HCT116 (cell line): ENCODE measurements around the gene CNTFR. TPM values are rescaled to one million over a fixed set of nuclear protein-coding genes. Genes with fewer than 3 reads are reported as not detected.

Experiments used
- ATAC-seq: fragments of 200-7000 bp; cut with Tn5 transposase; 2 replicates; pipeline ENCODE4 v1.9.1; 2020; ENCODE audit warnings: mild to moderate bottlenecking, moderate library complexity
- BruUV-seq: library from RNA; stranded (reverse); fragments of 400-500 nt; replicated peaks from 2 replicates; lab custom pipeline; 2021; lab: Mats Ljungman, UMichigan
- CTCF ChIA-PET: fragments of 300-600 bp; sonication (Branson Sonifier 250); formaldehyde crosslinking; loops from one replicate; lab custom pipeline; 2021; ENCODE audit warnings: antibody characterized with exemption; lab: Charles Lee
- POLR2A ChIA-PET: fragments of 300-600, 350-600 bp; sonication (Branson Sonifier 250); formaldehyde crosslinking; loops from one replicate; lab custom pipeline; 2021; ENCODE audit warnings: antibody characterized with exemption; lab: Charles Lee
- RAD21 ChIA-PET, 2 experiments: fragments of 300-600 bp; sonication (Branson Sonifier 250); formaldehyde crosslinking; loops; one replicate each; lab custom pipeline; 2023; ENCODE audit warnings: low total read pairs in 2 of 2; ENCODE audit not compliant: uncharacterized antibody in 2 of 2, unreplicated experiment in 2 of 2, low non-redundant PET in 1 of 2; lab: Charles Lee
- DNase-seq: peaks from one replicate; pipeline ENCODE4 v3.0.0-alpha.2; 2010; ENCODE audit warnings: low read depth, low spot score
- H2AFZ ChIP-seq: fragments of 200-600 bp; shearing (Covaris generic), sonication (generic); 2 replicates; pipeline ENCODE4 v1.6.1; 2017; ENCODE audit warnings: low read depth, mixed run types, mixed read lengths, antibody characterized with exemption, low read length; ENCODE audit not compliant: poor library complexity, severe bottlenecking
- H3K27ac ChIP-seq: 2 replicates; pipeline ENCODE4 v1.5.1; 2012; ENCODE audit warnings: low read depth, low read length
- H3K27me3 ChIP-seq: fragments of 200-600 bp; sonication (generic); 2 replicates; pipeline ENCODE4 v1.6.1; 2016; ENCODE audit warnings: mixed run types, low read length, mixed read lengths; ENCODE audit not compliant: insufficient read depth
- H3K36me3 ChIP-seq, 2 experiments: fragments of 200-500 bp in 1 of 2; fragments of 200-600 bp in 1 of 2; sonication (Bioruptor generic) in 1 of 2; sonication (generic) in 1 of 2; 2 replicates each; pipeline versions ENCODE4 v1.5.1 to v1.6.1; 2014 to 2016; ENCODE audit warnings: low read length in 2 of 2, inconsistent platforms in 1 of 2, mixed read lengths in 1 of 2, mixed run types in 1 of 2; ENCODE audit not compliant: insufficient read depth in 2 of 2, control insufficient read depth in 1 of 2
- H3K4me1 ChIP-seq, 2 experiments: fragments of 200-600 bp in 1 of 2; sonication (generic) in 1 of 2; 2 replicates each; pipeline versions ENCODE4 v1.5.1 to v1.6.1; 2012 to 2017; ENCODE audit warnings: low read length in 2 of 2, inconsistent platforms in 1 of 2, mild to moderate bottlenecking in 1 of 2, mixed read lengths in 1 of 2, mixed run types in 1 of 2, moderate library complexity in 1 of 2; ENCODE audit not compliant: insufficient read depth in 2 of 2, control insufficient read depth in 1 of 2
- H3K4me2 ChIP-seq: fragments of 200-600 bp; sonication (generic); 2 replicates; pipeline ENCODE4 v1.6.1; 2017; ENCODE audit warnings: mixed run types, low read length, mixed read lengths
- H3K4me3 ChIP-seq, 2 experiments: fragments of 200-600 bp in 1 of 2; sonication (generic) in 1 of 2; replicated peaks in 1 of 2; 2 replicates each; pipeline ENCODE4 v1.5.1; 2011 to 2016; ENCODE audit warnings: low read length in 2 of 2, control low read depth in 1 of 2, low read depth in 1 of 2, mild to moderate bottlenecking in 1 of 2, mixed read lengths in 1 of 2, mixed run types in 1 of 2
- H3K79me2 ChIP-seq: fragments of 200-600 bp; sonication (generic); 2 replicates; pipeline ENCODE4 v1.6.1; 2017; ENCODE audit warnings: mild to moderate bottlenecking, mixed run types, low read length, moderate library complexity, mixed read lengths; ENCODE audit not compliant: insufficient read depth
- H3K9ac ChIP-seq: fragments of 200-600 bp; sonication (generic); 2 replicates; pipeline ENCODE4 v1.6.1; 2016; ENCODE audit warnings: low read length, mixed read lengths
- H3K9me2 ChIP-seq: fragments of 200-600 bp; sonication (generic), shearing (Covaris generic); 2 replicates; pipeline ENCODE4 v1.6.1; 2017; ENCODE audit warnings: mixed run types, mild to moderate bottlenecking, moderate library complexity; ENCODE audit not compliant: insufficient read depth
- H3K9me3 ChIP-seq, 2 experiments: fragments of 200-500 bp in 1 of 2; fragments of 200-600 bp in 1 of 2; sonication (Bioruptor generic) in 1 of 2; sonication (generic) in 1 of 2; 2 replicates each; pipeline ENCODE4 v1.6.1; 2014 to 2017; ENCODE audit warnings: low read length in 2 of 2, mixed read lengths in 2 of 2, inconsistent platforms in 1 of 2, low read depth in 1 of 2, mild to moderate bottlenecking in 1 of 2, mixed run types in 1 of 2, moderate library complexity in 1 of 2; ENCODE audit not compliant: control insufficient read depth in 1 of 2, insufficient read depth in 1 of 2
- H4K20me1 ChIP-seq: fragments of 200-600 bp; sonication (generic), shearing (Covaris generic); 2 replicates; pipeline ENCODE4 v1.6.1; 2017; ENCODE audit warnings: mixed run types, mild to moderate bottlenecking, moderate library complexity; ENCODE audit not compliant: insufficient read depth
- ATF3 ChIP-seq: IDR thresholded peaks from 2 replicates; pipeline ENCODE4 v1.6.1; 2012
- CBX3 ChIP-seq: IDR thresholded peaks from 2 replicates; pipeline ENCODE4 v1.6.1; 2012; ENCODE audit warnings: low read depth
- CEBPB ChIP-seq: IDR thresholded peaks from 2 replicates; pipeline ENCODE4 v1.6.1; 2012; ENCODE audit warnings: low read depth
- CTCF ChIP-seq, 3 experiments: fragments of 200-600 bp in 1 of 3; sonication (generic) in 1 of 3; IDR thresholded peaks in 2 of 3; conservative IDR thresholded peaks in 1 of 3; 2 replicates each; pipeline ENCODE4 v1.5.1; 2012 to 2017; ENCODE audit warnings: low read depth in 2 of 3, low read length in 2 of 3, antibody characterized with exemption in 1 of 3, borderline replicate concordance in 1 of 3, control low read depth in 1 of 3, mild to moderate bottlenecking in 1 of 3, mixed read lengths in 1 of 3, mixed run types in 1 of 3, moderate library complexity in 1 of 3; ENCODE audit not compliant: insufficient read depth in 1 of 3
- EGR1 ChIP-seq: IDR thresholded peaks from 2 replicates; pipeline ENCODE4 v1.6.1; 2012; ENCODE audit warnings: low read depth
- ELF1 ChIP-seq: IDR thresholded peaks from 2 replicates; pipeline ENCODE4 v1.6.1; 2012; ENCODE audit warnings: low read depth, borderline replicate concordance
- EZH2 ChIP-seq: fragments of 200-600 bp; sonication (generic); IDR thresholded peaks from 2 replicates; pipeline ENCODE4 v1.6.1; 2017; ENCODE audit warnings: antibody characterized with exemption, mixed run types
- EZH2phosphoT487 ChIP-seq: fragments of 200-600 bp; IDR thresholded peaks from 2 replicates; pipeline ENCODE4 v1.6.1; 2018; ENCODE audit warnings: antibody characterized with exemption, borderline replicate concordance
- FOSL1 ChIP-seq: IDR thresholded peaks from 2 replicates; pipeline ENCODE4 v1.6.1; 2012; ENCODE audit warnings: low read depth
- POLR2A ChIP-seq: IDR thresholded peaks from 2 replicates; pipeline ENCODE4 v1.7.0; 2011; ENCODE audit warnings: borderline replicate concordance; ENCODE audit not compliant: insufficient read depth, insufficient read length; ENCODE audit errors: extremely low read depth
- RAD21 ChIP-seq: IDR thresholded peaks from 2 replicates; pipeline ENCODE4 v1.6.1; 2012; ENCODE audit warnings: low read depth, mild to moderate bottlenecking
- REST ChIP-seq: IDR thresholded peaks from 2 replicates; pipeline ENCODE4 v1.6.1; 2012; ENCODE audit warnings: low read depth
- SIN3A ChIP-seq: IDR thresholded peaks from 2 replicates; pipeline ENCODE4 v1.6.1; 2012; ENCODE audit warnings: low read depth
- SP1 ChIP-seq: IDR thresholded peaks from 2 replicates; pipeline ENCODE4 v1.6.1; 2012; ENCODE audit warnings: low read depth
- TCF7L2 ChIP-seq: IDR thresholded peaks from 2 replicates; pipeline ENCODE4 v1.7.0; 2011; ENCODE audit warnings: borderline replicate concordance, inconsistent platforms; ENCODE audit not compliant: insufficient read depth, insufficient read length; ENCODE audit errors: extremely low read depth
- YY1 ChIP-seq: IDR thresholded peaks from 2 replicates; pipeline ENCODE4 v1.6.1; 2011; ENCODE audit warnings: low read length, low read depth, moderate library complexity, mild to moderate bottlenecking; ENCODE audit not compliant: insufficient replicate concordance; ENCODE audit errors: extremely low read depth
- ZBTB33 ChIP-seq: IDR thresholded peaks from 2 replicates; pipeline ENCODE4 v1.6.1; 2011; ENCODE audit warnings: mild to moderate bottlenecking, low read length, moderate library complexity; ENCODE audit not compliant: insufficient replicate concordance; ENCODE audit errors: extremely low read depth
- ZFX ChIP-seq: fragments of 450-650 bp; IDR thresholded peaks from 2 replicates; pipeline ENCODE4 v1.6.1; 2017
- ZNF274 ChIP-seq: fragments of 200-500 bp; sonication (Bioruptor generic); IDR thresholded peaks from 2 replicates; pipeline ENCODE4 v1.6.1; 2014; ENCODE audit warnings: mild to moderate bottlenecking, low read depth, low read length, inconsistent platforms
- intact Hi-C: fragments of 100-400 bp; cut with micrococcal nuclease; formaldehyde crosslinking; loops from 2 replicates; pipeline ENCODE4 v1.10.0; 2022
- total RNA-seq: library from RNA; stranded (reverse); gene quantifications from one replicate; pipeline ENCODE4 v1.2.1, GENCODE V29; 2021; ENCODE audit not compliant: unreplicated experiment

Gene CNTFR
- total RNA-seq, 1 experiment from 2014 or later = not detected

DNA sequence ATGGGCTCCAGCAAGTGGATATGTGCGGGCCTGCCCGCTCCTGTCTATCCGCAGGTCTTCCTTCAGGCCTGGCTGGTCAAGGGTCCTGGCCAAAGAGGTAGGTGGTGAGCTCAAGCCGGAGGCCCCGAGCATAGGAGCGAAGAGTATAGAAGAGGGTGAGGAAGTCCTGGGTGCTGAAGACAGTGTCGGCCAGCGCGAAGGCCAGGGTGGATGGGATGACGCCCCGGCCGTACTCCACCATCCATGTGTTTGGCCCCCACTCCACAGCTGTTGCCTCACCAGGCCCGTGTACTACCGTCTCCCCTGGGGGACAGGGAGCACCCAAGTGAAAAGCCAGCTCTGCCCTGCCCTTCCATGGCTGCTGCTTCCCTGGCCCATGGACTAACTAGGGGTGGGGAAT is 46.0 kb upstream of the CNTFR start:
- Histone ChIP-seq H3K9ac (peak overlapping the region; percentile 24; the same call in 1 of the 2 replicates), H3K27me3 (no peaks in the 10 kb centered on the region), H3K4me1 (peaks cover 10 to 35% of the 10 kb centered on the region in 2 experiments; a peak in 3 of 4 replicates), H3K4me2 (peak overlapping the region; percentile 95), H2AFZ (no peak overlapping the region), H3K36me3 (peaks cover 0 to 12% of the 10 kb centered on the region in 2 experiments; a peak in 2 of 4 replicates), H3K27ac (no peak overlapping the region), H4K20me1 (no peaks in the 10 kb centered on the region), H3K4me3 (peak overlapping the region; percentile 15 to 94; a peak in 3 of 4 replicates), H3K9me2 (no peaks in the 10 kb centered on the region), H3K9me3 (no peaks in the 10 kb centered on the region), H3K79me2 (peaks cover 27% of the 10 kb centered on the region)
- RAD21 ChIA-PET = no interaction called here
- CTCF ChIA-PET = interaction anchor here (0.9 to 2.2 kb wide), 3 partner anchors 22 to 257 kb away, joined by 3 to 8 read pairs (median 4); no protein-coding TSS in a partner anchor
- TF ChIP-seq ZBTB33 = no peak
- no peak for TF ChIP-seq SP1
- TF ChIP-seq ZNF274 = no peak
- no peak for TF ChIP-seq ELF1
- no peak for TF ChIP-seq ZFX
- no peak for TF ChIP-seq POLR2A
- no peak for TF ChIP-seq REST
- no peak for TF ChIP-seq EZH2phosphoT487
- no peak for TF ChIP-seq EGR1
- no peak for TF ChIP-seq CBX3
- no peak for TF ChIP-seq RAD21
- TF ChIP-seq CTCF (IDR thresholded peaks at IDR 0.05 in 2 of 3, conservative IDR thresholded peaks at IDR 0.05 in 1 of 3; ENCODE audit: borderline replicate concordance in 1 of 3, insufficient read depth in 1 of 3, low read depth in 2 of 3, low read length in 2 of 3) = no peak
- no peak for TF ChIP-seq EZH2
- no peak for TF ChIP-seq FOSL1
- TF ChIP-seq ATF3 = no peak
- TF ChIP-seq SIN3A = no peak
- TF ChIP-seq YY1 = no peak
- TF ChIP-seq CEBPB = no peak
- no peak for TF ChIP-seq TCF7L2
- intact Hi-C loops = no loop called here
- POLR2A ChIA-PET = interaction anchor here (1.3 kb wide), 1 partner anchor 15 kb away, joined by 4 read pairs; the partner anchor contains the start of gene DCTN3
- ATAC-seq (no peak), DNase-seq (no peak)
- no TSS peak for BruUV-seq
